NT2/D1 (cell line): ENCODE data around the gene ATP8B3.
A peak's percentile ranks its signal among the peaks of the same experiment; 100 is the strongest.

Experiments used
- DNase-seq: peaks from one replicate; pipeline ENCODE4 v3.0.0-alpha.2; 2011; ENCODE audit warnings: low read depth, low spot score
- H3K27me3 ChIP-seq: 2 replicates; pipeline ENCODE4 v1.6.0; 2011; ENCODE audit warnings: mild to moderate bottlenecking; ENCODE audit not compliant: insufficient read length, insufficient read depth
- H3K36me3 ChIP-seq: 2 replicates; pipeline ENCODE4 v1.6.1; 2011; ENCODE audit warnings: mild to moderate bottlenecking, low read length, mixed read lengths; ENCODE audit not compliant: insufficient read depth, insufficient read length
- H3K4me1 ChIP-seq: 2 replicates; pipeline ENCODE4 v1.5.1; 2011; ENCODE audit not compliant: insufficient read depth, insufficient read length
- H3K4me3 ChIP-seq: 2 replicates; pipeline ENCODE4 v1.5.1; 2011; ENCODE audit warnings: low read depth; ENCODE audit not compliant: insufficient read length
- H3K9ac ChIP-seq: 2 replicates; pipeline ENCODE4 v1.6.0; 2011; ENCODE audit warnings: low read depth; ENCODE audit not compliant: insufficient read length
- H3K9me3 ChIP-seq: 2 replicates; pipeline ENCODE4 v1.5.1; 2011; ENCODE audit warnings: mild to moderate bottlenecking, low read length; ENCODE audit not compliant: insufficient read depth
- SUZ12 ChIP-seq: IDR thresholded peaks from 2 replicates; pipeline ENCODE4 v1.6.1; 2011; ENCODE audit not compliant: insufficient read length, insufficient read depth; ENCODE audit errors: extremely low read depth
- YY1 ChIP-seq: IDR thresholded peaks from 2 replicates; pipeline ENCODE4 v1.6.1; 2011; ENCODE audit not compliant: insufficient read length, insufficient read depth
- ZNF274 ChIP-seq: IDR thresholded peaks from 2 replicates; pipeline ENCODE4 v1.6.1; 2011; ENCODE audit warnings: mild to moderate bottlenecking, low read depth, low read length

ATP8B3 gene

DNA sequence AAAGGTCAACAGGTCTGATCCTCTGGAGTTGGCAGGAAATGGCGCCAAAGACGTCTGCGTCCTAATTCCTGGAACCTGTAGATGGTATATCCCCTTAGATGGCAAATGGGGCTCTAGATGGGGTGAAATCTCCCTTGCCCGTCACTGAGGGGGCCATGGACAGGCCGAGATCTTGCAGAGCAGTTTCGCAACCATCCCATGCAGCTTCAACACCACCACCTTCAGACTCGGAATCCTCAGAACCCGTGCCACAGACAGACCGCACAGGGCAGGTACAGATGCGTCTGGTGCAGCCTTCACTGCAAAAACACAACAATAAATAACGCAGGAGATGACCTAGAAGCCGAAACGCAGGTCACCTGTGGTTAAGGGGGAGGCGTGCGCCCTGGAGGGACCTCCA is 18.5 kb upstream of the ATP8B3 start:
- H3K4me3 ChIP-seq: no peak overlapping the region
- H3K36me3 ChIP-seq: peaks cover 66% of the 10 kb centered on the region
- no peaks in the 10 kb centered on the region for H3K27me3 ChIP-seq
- H3K9ac ChIP-seq: no peak overlapping the region
- no peaks in the 10 kb centered on the region for H3K9me3 ChIP-seq
- H3K4me1 ChIP-seq: peaks cover 30% of the 10 kb centered on the region
- TF ChIP-seq YY1: no peak
- TF ChIP-seq SUZ12: no peak
- no peak for TF ChIP-seq ZNF274
- DNase-seq: no peak

DNA sequence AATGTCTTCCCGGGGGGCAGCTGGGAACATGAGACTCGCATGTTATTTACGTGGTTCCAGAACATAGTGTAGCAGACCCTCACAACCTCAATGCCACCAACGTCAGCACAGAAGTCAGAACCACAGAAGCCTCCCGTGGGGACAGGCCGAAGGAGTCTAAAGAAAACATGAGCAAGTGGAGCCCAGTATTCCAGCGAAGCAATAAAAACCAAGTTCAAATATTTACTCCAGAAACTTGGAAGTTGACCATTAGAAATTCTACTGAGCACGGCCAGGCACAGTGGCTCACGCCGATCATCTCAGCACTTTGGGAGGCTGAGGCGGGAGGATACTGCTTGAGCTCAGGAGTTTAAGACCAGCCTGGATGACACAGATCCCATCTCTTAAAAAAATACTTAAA is 17.9 kb upstream of the ATP8B3 start:
- no peaks in the 10 kb centered on the region for H3K9me3 ChIP-seq
- H3K4me1 ChIP-seq: peaks cover 30% of the 10 kb centered on the region
- H3K4me3 ChIP-seq: no peak overlapping the region
- TF ChIP-seq SUZ12: no peak
- TF ChIP-seq ZNF274: no peak
- TF ChIP-seq YY1: no peak
- H3K36me3 ChIP-seq: peaks cover 69% of the 10 kb centered on the region
- H3K27me3 ChIP-seq: no peaks in the 10 kb centered on the region
- DNase-seq: no peak
- H3K9ac ChIP-seq: no peak overlapping the region

DNA sequence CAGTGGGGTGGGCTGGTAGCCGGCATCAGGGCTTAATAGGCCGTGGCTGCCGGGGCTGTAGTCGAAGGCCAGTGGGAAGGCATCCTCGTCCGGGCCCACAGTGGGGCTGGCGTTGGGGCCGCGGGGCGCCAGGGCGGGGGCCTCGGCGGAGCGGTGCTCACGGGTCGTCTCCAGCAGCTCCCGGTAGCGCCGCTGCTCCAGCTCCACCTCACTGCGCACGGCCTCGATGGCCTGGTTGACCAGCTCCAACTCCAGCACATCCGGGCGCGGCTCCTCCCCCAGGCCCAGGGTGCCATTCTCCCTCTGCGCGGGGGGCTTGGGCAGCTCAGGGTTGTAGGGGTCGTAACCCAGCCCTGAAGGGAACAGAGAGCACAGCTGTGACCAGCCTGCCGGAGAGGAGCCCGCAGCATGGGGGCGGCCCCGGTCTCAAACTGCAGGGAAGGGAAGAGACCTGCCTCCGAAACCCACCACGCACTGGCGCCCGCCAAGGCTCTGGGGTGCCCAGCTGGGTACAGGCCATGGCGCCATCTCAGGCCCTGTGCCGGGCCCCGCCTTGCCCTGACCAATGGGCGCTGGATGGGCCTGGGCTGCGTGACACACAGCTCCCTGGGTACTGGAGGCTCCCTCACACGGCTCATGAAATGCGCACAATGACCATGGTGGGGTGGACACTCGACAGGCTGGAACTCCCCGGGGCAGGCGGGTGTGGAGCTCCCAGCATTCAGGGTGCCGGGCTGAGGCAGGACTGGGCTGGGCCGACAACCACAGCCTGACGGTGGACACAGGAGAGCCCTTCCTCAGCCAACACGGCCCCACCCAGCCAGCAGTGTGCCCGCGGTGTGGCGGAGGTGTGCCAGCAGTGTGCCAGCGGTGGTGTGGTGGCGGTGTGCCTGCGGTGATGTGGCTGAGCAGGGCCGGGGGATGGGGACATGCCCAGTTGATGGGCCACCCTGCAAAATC is 16.5 kb upstream of the ATP8B3 start:
- DNase-seq: no peak
- peaks cover 72% of the 10 kb centered on the region for H3K36me3 ChIP-seq
- no peaks in the 10 kb centered on the region for H3K27me3 ChIP-seq
- no peak for TF ChIP-seq ZNF274
- no peak for TF ChIP-seq YY1
- TF ChIP-seq SUZ12: no peak
- no peak overlapping the region for H3K4me3 ChIP-seq
- H3K9ac ChIP-seq: no peak overlapping the region
- peaks cover 22% of the 10 kb centered on the region for H3K4me1 ChIP-seq
- H3K9me3 ChIP-seq: no peaks in the 10 kb centered on the region

DNA sequence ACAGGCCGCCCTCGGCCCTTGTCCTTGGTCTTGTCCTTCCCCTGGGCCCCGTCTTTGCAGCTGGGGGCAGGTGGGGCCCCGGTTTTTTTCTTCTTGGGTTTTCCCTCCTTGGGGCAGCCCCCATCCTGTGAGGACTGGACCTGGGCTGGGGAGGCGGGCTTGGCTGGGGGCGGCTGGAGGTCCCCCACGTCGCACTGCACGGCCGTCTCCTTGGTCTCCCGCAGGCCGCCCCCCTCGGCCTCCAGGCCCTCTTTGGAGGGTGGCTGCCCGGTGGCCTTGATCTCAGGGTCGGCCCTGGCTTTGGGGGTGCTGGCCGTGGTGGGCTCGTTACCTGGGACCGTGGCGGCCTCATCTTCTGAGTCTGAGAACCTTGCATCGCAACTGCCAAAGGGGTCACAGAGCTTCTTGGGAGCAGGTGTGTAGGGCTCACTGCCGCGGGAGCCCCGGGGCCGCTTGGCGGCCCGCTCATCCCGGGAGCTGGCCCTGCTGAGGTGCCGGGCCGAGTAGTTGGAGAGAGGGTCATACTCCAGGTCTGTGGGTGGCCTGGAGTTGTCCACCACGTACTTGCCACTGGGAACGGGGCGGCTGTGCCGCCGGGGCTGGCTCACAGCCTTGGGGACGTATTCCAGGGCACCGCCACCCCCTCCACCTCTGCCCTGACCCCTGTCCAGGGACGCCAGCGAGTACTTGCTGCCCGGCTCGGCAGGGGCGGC is 15.6 kb upstream of the ATP8B3 start:
- Histone ChIP-seq H3K27me3 (no peaks in the 10 kb centered on the region), H3K9ac (peak overlapping the region; percentile 82), H3K36me3 (peaks cover 74% of the 10 kb centered on the region), H3K9me3 (no peaks in the 10 kb centered on the region), H3K4me1 (peaks cover 20% of the 10 kb centered on the region), H3K4me3 (no peak overlapping the region)
- TF ChIP-seq YY1: no peak
- no peak for TF ChIP-seq ZNF274
- no peak for TF ChIP-seq SUZ12
- no peak for DNase-seq

DNA sequence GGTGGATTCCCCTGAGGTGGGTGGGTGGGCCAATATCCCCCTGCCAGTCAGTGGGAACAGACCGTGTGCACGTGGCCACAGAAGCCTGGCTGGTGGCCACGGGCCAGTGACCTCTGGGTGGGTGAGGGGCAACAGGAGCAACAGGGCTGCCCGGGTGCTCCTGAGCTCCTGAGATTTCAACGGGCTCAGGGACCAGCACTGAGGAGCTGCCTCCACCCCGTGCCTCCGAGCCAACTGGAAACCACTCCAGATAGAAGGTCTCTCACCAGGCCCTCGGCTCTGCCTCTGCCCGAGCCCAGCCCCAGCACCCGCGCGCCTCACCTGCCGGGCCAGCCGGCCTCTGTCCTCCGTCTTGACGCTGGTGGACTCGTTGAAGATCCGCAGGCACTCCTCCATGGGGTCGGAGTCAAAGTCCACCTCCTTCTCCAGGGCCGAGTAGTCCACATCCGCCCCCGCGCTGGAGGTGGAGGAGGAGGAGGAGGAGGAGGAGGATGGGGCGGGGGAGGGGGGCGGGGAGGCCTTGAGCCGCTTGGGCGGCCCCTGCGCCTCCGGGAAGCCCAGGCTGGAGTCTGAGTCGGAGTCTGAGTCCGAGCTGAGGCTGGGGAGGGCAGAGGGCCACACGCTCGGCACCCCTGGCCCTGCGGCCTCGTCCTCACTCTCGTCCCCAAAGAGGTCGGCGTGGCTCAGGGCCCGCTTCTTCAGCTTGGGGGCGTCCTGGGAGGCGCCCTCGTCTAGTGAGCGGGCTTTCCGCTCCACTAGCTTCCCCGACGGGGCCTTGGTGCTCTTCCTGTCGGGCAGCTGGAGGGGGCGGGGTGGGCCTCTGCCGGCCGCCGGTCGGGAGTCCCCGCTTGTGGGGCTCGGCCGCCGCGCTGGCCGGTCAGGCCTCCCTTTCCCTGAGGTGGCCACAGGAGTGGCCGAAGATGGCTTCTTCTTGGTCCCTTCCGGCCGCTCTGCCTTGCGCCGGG is 14.8 kb upstream of the ATP8B3 start:
- no peak for DNase-seq
- H3K36me3 ChIP-seq: peaks cover 78% of the 10 kb centered on the region
- peak overlapping the region; percentile 85 for H3K9ac ChIP-seq
- TF ChIP-seq ZNF274 (no peak), YY1 (no peak), SUZ12 (no peak)
- H3K27me3 ChIP-seq: no peaks in the 10 kb centered on the region
- H3K4me1 ChIP-seq: peaks cover 13% of the 10 kb centered on the region
- peak overlapping the region; percentile 39 for H3K4me3 ChIP-seq
- no peaks in the 10 kb centered on the region for H3K9me3 ChIP-seq

DNA sequence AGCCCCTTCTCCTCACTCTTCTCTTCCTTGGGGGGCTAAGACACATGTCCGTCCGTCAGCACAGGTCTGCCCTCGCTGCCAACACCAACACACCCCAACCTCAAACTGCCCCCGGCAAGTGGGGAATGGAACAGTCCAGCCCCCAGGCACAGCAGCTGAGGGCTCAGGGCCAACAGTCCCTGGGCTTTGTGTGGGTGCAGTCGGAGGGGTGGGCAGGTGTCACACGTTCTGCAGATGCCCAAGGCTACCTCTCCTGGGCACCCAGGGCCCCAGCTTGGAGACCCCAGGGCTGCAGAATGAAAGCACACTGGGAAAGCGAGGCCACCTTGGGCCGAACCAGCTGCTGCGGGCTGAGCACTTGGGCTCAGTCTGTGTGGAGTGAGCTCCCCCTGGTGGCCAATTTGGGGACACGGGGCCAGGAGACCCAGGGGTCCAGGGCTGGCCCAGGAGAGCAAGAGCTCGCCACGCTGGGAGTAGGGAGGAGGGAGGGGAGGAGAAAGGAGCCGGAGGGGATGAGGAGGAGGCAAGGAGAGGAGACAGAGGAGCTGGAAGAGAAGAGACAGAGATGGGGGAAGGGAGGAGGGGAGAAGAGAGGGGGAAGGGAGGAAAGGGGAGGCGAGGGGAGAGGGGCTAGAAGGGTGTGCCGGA is 14.0 kb upstream of the ATP8B3 start:
- peak; percentile 57 for DNase-seq
- H3K9me3 ChIP-seq: no peaks in the 10 kb centered on the region
- peaks cover 82% of the 10 kb centered on the region for H3K36me3 ChIP-seq
- peaks cover 12% of the 10 kb centered on the region for H3K4me1 ChIP-seq
- TF ChIP-seq YY1 (no peak), SUZ12 (no peak), ZNF274 (no peak)
- H3K27me3 ChIP-seq: no peaks in the 10 kb centered on the region
- H3K4me3 ChIP-seq: peak overlapping the region; percentile 39
- peak overlapping the region; percentile 85 for H3K9ac ChIP-seq
